Endometrium (tissue), 2 donors: Measurements from ENCODE around the gene ALKBH8.
"Not testable (repeated sequence)": the region's sequence is repeated elsewhere in the genome, so short reads cannot be mapped to it uniquely, and the experiment has no call there.

Experiments
- FAIRE-seq: peaks from 2 replicates; lab custom pipeline; 2012; peaks lifted over from hg19 to GRCh38; lab: Jason Lieb, UNC
- donor health status: control.
- donor health status: control.

The ALKBH8 gene

GRCh38 chr11:107576497-107577345 lies 11.2 kb upstream of the ALKBH8 start:
- FAIRE-seq, result peak; percentile 83

DNA sequence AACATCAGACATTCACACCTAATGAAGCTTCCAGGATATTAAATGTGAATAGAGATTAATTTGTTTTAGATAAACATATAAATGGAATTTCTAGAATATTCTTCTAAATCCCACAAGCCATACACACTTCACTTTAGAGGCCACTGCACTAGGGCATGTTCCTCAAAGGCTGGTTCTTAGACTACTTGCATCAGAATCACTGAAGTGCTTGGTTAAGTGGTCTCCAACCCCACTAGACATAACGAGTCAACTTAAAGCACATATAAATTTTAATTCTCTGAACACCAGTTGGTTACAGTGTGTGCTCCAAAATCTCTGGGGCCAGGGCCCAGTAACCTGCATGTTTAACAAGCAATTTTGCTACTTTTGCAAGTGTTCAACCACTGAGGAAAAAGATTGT lies 7.9 kb upstream of the ALKBH8 start:
- no peak for FAIRE-seq

- FAIRE-seq, result no peak
Observed at GRCh38 chr11:107570015-107570414, 4.5 kb upstream of the ALKBH8 start.

- FAIRE-seq, result no peak
Observed at GRCh38 chr11:107567739-107568335, 2.3 kb upstream of the ALKBH8 start.

DNA sequence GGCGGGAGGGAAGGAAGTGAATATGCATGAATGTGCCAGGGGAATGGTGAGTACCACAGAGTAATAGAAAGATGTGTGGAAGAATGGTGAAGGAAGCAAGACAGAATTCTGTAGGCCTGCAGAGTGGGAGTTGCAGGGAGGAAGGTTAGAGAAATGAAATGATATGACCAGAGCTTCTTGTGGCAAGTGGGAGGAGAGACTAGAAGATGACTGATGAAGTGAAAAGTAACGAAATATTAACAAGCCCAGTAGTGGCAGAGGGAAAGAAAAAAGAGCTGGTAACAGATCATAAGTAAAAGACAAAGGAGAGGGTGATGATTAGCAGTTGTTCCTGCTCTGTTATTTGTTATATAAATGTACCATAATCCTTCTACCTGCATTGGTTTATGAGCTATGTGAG lies 1.0 kb upstream of the ALKBH8 start:
- FAIRE-seq, result no peak

DNA sequence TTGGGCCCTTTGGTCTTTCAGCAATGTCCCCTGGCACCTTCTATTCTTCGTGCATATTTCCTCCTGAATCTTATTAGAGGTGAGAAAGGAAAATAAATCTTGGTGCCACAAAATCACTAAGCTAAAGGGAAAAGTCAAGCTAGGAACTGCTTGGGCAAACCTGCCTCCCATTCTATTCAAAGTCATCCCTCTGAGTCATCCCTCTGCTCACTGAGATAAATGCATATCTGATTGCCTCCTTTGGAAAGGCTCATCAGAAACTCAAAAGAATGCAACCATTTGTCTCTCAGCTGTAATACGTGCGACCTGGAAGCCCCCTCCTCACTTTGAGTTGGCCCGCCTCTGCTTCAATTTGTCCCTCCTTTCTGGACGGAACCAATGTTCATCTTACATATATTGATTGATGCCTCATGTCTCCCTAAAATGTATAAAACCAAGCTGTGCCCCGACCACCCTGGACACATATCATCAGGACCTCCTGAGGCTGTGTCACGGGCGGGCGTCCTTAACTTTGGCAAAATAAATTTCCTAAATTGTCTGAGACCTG lies 493 bp upstream of the ALKBH8 start:
- not testable (repeated sequence) for FAIRE-seq

DNA sequence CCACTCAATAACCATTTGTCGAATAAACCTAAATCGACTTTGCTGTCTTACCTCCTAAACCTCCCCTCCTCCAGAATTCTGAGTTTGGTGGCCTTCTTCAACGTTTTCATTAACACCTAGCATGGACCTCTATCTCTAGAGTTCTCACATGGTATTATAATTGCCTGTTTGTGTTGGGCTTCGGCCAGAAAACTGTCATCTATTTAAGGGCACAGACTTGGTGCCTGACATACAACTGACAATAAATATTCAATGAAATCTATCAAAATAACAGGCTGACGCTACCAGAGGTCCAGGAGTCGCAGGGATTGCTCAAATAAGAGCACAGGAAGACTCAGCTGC lies 687 bp downstream of the ALKBH8 start:
- no peak for FAIRE-seq

- peak; percentile 61 for FAIRE-seq
Observed at GRCh38 chr11:107563702-107564101, 1.8 kb downstream of the ALKBH8 start.

- no peak for FAIRE-seq
Observed at GRCh38 chr11:107562647-107563208, 2.8 kb downstream of the ALKBH8 start.

- FAIRE-seq, result no peak
Observed at GRCh38 chr11:107561688-107562087, 3.8 kb downstream of the ALKBH8 start.

GRCh38 chr11:107550304-107550703 lies 15.2 kb downstream of the ALKBH8 start:
- no peak for FAIRE-seq

- no peak for FAIRE-seq
Observed at GRCh38 chr11:107549954-107550285, 15.6 kb downstream of the ALKBH8 start.

DNA sequence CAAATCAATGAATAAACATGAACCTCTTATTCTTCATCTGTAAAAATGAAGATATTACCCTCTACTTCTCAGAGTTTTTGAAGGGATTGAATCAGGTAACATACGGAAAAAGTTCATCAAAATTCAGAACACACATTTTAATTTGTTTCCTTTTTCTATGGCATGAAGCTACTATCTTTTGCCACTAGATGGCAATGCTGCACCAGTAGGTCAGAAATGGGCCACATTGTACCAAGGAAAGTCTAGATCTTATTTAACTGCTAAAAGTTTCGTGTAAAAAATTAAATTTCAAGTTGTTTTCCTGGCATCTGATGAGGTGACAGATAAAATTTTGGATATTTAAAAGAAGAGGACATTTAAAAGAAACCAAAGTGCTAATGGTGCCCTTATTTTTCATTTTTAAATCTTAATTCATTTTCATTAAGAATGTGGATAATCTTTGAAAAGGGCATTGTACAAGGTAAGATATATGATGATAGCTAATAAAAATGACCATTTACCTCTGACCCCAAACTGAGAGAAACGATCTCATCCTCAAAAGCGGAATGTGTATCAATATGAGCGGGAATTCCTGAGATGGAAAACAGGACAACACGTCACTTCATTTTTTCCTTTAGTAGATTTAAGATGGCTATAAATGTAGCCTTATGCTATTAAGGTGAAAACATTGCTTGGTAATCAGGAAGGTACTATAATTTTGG lies 16.1 kb downstream of the ALKBH8 start:
- FAIRE-seq, result peak; percentile 79

DNA sequence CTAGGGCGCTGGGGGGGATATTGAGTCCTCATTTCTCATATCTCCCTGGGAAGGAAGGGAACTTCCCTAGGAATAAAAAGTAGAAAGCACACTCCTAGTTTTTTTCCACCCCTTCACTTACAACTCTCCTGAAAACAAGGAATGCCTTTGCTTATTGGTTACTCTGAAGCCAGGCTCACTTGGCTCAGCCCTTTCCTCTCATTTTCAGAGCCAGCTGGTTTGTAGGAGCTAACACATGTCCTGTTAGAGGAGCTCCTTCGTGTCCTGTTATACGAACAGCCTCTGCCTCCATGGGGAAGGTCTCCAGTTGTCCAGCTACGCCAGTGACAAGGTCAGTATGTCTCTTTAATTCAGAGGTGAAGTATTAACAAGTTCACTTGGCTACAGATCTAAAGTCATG lies 17.6 kb downstream of the ALKBH8 start:
- no peak for FAIRE-seq

- FAIRE-seq, result no peak
Observed at GRCh38 chr11:107545101-107545514, 20.4 kb downstream of the ALKBH8 start.

GRCh38 chr11:107538821-107539220 lies 26.7 kb downstream of the ALKBH8 start:
- no peak for FAIRE-seq

- no peak for FAIRE-seq
Observed at GRCh38 chr11:107538239-107538638, 27.3 kb downstream of the ALKBH8 start.

DNA sequence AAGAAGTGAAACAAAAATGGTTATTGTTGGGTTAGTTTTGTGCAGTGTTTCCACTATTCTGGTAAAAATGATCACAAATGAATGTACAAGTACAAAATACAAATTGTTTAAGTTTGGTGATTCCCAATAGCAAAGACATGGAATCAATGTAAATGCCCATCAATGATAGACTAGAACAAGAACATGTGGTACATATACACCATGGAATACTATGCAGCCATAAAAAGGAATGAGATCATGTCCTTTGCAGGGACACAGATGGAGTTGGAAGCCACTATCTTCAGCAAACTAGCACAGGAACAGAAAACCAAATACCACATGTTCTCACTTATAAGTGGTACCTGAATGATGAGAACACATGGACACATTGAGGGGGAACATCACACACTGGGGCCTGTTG lies 28.4 kb downstream of the ALKBH8 start:
- FAIRE-seq, result not testable (repeated sequence)

DNA sequence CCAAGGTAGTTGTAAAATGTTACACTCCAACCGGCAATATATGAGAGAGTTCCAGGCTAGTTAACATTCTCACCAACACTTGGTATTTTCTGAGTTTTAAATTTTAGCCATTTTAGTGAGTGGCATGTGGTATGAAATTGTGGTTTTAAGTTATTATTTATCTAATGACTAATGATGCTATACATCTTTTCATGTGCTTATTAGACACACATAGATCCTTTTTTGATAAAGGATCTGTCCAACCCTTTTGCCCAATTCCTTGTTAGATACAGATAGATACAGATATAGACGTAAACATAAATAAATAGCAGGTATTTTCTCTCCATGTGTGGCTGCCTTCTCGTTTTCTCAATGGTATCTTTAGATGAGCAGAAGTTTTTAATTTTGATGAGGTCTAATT lies 39.3 kb downstream of the ALKBH8 start:
- no peak for FAIRE-seq

- no peak for FAIRE-seq
Observed at GRCh38 chr11:107508858-107509244, 56.7 kb downstream of the ALKBH8 start.

- no peak for FAIRE-seq
Observed at GRCh38 chr11:107508201-107508857, 57.2 kb downstream of the ALKBH8 start.

- FAIRE-seq, result no peak
Observed at GRCh38 chr11:107505647-107506225, 59.8 kb downstream of the ALKBH8 start.
